Uterus (tissue), 4 donors: ENCODE data around the gene TTC1. TPM values are rescaled to one million over a fixed set of nuclear protein-coding genes. Genes with fewer than 3 reads are reported as not detected.
"Not testable (repeated sequence)": the region's sequence is repeated elsewhere in the genome, so short reads cannot be mapped to it uniquely, and the experiment has no call there.

ENCODE experiments used
- DNase-seq, 2 donors: peaks; one replicate each; pipeline ENCODE4 v3.0.0-alpha.2; 2019 to 2020
- H3K27ac ChIP-seq, 2 donors: fragments of 200-600 bp; sonication (generic); 1 replicate in 1 of 2; 2 replicates in 1 of 2; pipeline ENCODE4 v1.5.1; 2016 to 2018
- H3K27me3 ChIP-seq, 2 donors: fragments of 200-600 bp; sonication (generic); one replicate each; pipeline ENCODE4 v1.5.1; 2018 to 2019; ENCODE audit warnings: control low read depth in 1 of 2
- H3K36me3 ChIP-seq, 2 donors: fragments of 200-600 bp; sonication (generic); one replicate each; pipeline ENCODE4 v1.5.1; 2019; ENCODE audit warnings: control low read depth in 1 of 2
- H3K4me1 ChIP-seq, 2 donors: fragments of 200-600 bp; sonication (generic); one replicate each; pipeline ENCODE4 v1.5.1; 2018 to 2019; ENCODE audit warnings: control low read depth in 1 of 2
- H3K4me3 ChIP-seq, 2 donors: fragments of 200-600 bp; sonication (generic); 1 replicate in 1 of 2; 2 replicates in 1 of 2; pipeline ENCODE4 v1.5.1; 2018 to 2019; ENCODE audit warnings: mild to moderate bottlenecking in 1 of 2
- H3K9me3 ChIP-seq, 2 donors: fragments of 200-600 bp; sonication (generic); one replicate each; pipeline ENCODE4 v1.5.1; 2019; ENCODE audit warnings: control low read depth in 1 of 2
- CTCF ChIP-seq, 4 experiments: fragments of 200-600 bp in 2 of 4; fragments of 450-650 bp in 2 of 4; sonication (generic) in 2 of 4; IDR thresholded peaks; one replicate each; pipeline ENCODE4 v1.5.1; 2016 to 2019; ENCODE audit warnings: antibody characterized with exemption in 4 of 4, mild to moderate bottlenecking in 2 of 4, moderate library complexity in 1 of 4
- POLR2A ChIP-seq, 2 donors: fragments of 450-650 bp; IDR thresholded peaks; one replicate each; pipeline ENCODE4 v1.6.1; 2016; ENCODE audit warnings: antibody characterized with exemption in 2 of 2, mild to moderate bottlenecking in 1 of 2, moderate library complexity in 1 of 2
- intact Hi-C: fragments of 100-400 bp; cut with DNase I; formaldehyde crosslinking; loops from one replicate; pipeline ENCODE4 v1.15.1; 2023; ENCODE audit warnings: low total_unique reads
- total RNA-seq, 4 donors: library from RNA; depleted of rRNA in 3 of 4; stranded (reverse); fragments of >200 nt in 3 of 4; gene quantifications; one replicate each; pipeline versions ENCODE4 v1.1.0 to v1.2.4, GENCODE V29; 2014 to 2023
- donor health status: DM: yes; HTN: yes; CAD: no.

The TTC1 gene
- total RNA-seq, 4 donors from 2014 or later, result 9.7 to 43.5 (median 41.1) TPM

GRCh38 chr5:159965031-159965837 is 43.7 kb upstream of the TTC1 start:
- no peak overlapping the region for H3K4me3 ChIP-seq
- intact Hi-C loops, result no loop called here
- DNase-seq, result peak in 1 of 2 donors; percentile 63

GRCh38 chr5:159965838-159966128 is 43.2 kb upstream of the TTC1 start:
- intact Hi-C loops, H3K27ac ChIP-seq, H3K27me3 ChIP-seq, H3K9me3 ChIP-seq, H3K36me3 ChIP-seq, H3K4me3 ChIP-seq, H3K4me1 ChIP-seq, DNase-seq: not testable (repeated sequence)

More at GRCh38 chr5:159965031-159965837, 43.7 kb upstream of the TTC1 start:
- Histone ChIP-seq H3K9me3 (no peaks in the 10 kb centered on the region), H3K27me3 (peaks cover 0 to 2% of the 10 kb centered on the region in 2 donors), H3K27ac (no peak overlapping the region), H3K4me1 (no peaks in the 10 kb centered on the region), H3K36me3 (no peaks in the 10 kb centered on the region)
- no peak for TF ChIP-seq POLR2A (IDR thresholded peaks at IDR 0.05)
- TF ChIP-seq CTCF (IDR thresholded peaks at IDR 0.05), result peak; percentile 24 to 47 (median 41)

GRCh38 chr5:159969966-159970365 is 39.0 kb upstream of the TTC1 start:
- Histone ChIP-seq H3K9me3 (no peaks in the 10 kb centered on the region), H3K4me1 (no peaks in the 10 kb centered on the region), H3K36me3 (no peaks in the 10 kb centered on the region), H3K27me3 (peaks cover 0 to 16% of the 10 kb centered on the region in 2 donors), H3K27ac (no peak overlapping the region), H3K4me3 (no peak overlapping the region)
- no peak for DNase-seq
- intact Hi-C loops, result no loop called here
- TF ChIP-seq POLR2A (IDR thresholded peaks at IDR 0.05) (no peak), CTCF (IDR thresholded peaks at IDR 0.05) (no peak)

- Histone ChIP-seq H3K27ac (no peak overlapping the region), H3K4me1 (no peaks in the 10 kb centered on the region), H3K36me3 (no peaks in the 10 kb centered on the region), H3K9me3 (no peaks in the 10 kb centered on the region), H3K27me3 (peaks cover 0 to 16% of the 10 kb centered on the region in 2 donors), H3K4me3 (no peak overlapping the region)
- TF ChIP-seq CTCF (IDR thresholded peaks at IDR 0.05) (no peak), POLR2A (IDR thresholded peaks at IDR 0.05) (no peak)
- intact Hi-C loops, result no loop called here
- no peak for DNase-seq
Observed at GRCh38 chr5:159971038-159971437, 37.9 kb upstream of the TTC1 start.

- DNase-seq, result no peak
- Histone ChIP-seq H3K4me1 (no peaks in the 10 kb centered on the region), H3K9me3 (no peaks in the 10 kb centered on the region), H3K27ac (no peak overlapping the region), H3K27me3 (peaks cover 0 to 16% of the 10 kb centered on the region in 2 donors), H3K4me3 (no peak overlapping the region), H3K36me3 (no peaks in the 10 kb centered on the region)
- no peak for TF ChIP-seq CTCF (IDR thresholded peaks at IDR 0.05)
- no peak for TF ChIP-seq POLR2A (IDR thresholded peaks at IDR 0.05)
- intact Hi-C loops, result no loop called here
Observed at GRCh38 chr5:159971514-159971913, 37.4 kb upstream of the TTC1 start.
